SKM-1 treated with dmso at 0.1 percent for 144 hours (cell line): Measurements from ENCODE around the gene HGS.
A peak's percentile ranks its signal among the peaks of the same experiment; 100 is the strongest.
"Not testable (repeated sequence)": the region's sequence is repeated elsewhere in the genome, so short reads cannot be mapped to it uniquely, and the experiment has no call there.

Experiments used
- DNase-seq: peaks from one replicate; lab custom pipeline; 2025; ENCODE audit not compliant: unreplicated experiment; lab: John Stamatoyannopoulos, UW

The HGS gene

DNA sequence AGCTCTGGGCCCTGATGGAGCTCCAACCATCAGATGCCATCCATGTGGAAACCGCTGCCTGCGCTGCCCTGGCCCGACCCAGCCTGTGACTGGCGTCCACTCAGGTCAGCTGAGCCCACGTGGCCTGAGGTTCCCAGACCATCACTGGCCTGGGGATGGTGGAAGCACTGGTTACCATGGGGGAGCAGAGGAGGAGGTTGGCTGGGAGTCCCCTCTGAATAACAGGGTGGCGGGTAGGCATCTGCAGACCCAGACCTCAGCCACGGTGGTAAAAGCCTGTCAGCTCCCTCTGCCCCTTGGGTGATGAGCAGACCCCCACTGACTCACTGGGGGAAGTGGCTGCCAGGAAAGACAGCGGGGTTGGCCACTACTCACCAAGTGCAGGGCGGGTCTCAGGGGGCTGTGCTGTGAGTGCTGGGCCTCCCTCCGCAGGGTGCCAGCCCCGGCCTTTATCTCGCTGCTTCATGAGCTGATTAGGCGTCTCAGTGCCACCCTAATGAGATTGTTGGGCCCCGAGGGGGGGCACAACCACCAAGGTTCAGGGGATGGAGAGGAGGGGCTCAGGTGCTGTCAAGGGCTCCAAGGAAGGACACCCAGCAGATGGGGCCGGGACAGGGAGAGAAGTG is 27.6 kb upstream of the HGS start, which contains the start of gene PDE6G:
Gene PDE6G, minus strand, starts transcription at position 425 of the 626 bp plus-strand sequence. CDS start 3,237 bp downstream, outside the sequence.
- DNase-seq: no peak

DNA sequence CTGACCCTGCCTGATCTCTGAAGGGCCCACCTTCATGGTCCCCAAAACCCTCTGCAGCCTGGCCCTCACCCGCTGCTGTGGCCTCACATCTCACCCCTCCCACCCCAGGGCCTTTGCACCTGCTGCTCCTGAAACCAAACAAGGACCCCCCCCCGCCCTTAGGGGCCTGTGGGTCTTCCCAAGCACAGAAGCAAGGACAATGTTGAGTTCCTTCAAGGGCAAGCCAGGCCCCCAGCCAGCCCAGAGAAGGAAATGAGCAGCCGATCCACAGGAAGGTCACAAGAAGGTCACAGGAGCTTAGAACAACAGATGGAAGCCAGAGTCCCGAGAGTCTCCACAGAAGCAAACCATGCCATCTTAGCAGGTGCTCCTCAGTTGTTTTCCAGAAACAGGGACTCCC is 27.0 kb upstream of the HGS start:
- DNase-seq: peak; percentile 49

DNA sequence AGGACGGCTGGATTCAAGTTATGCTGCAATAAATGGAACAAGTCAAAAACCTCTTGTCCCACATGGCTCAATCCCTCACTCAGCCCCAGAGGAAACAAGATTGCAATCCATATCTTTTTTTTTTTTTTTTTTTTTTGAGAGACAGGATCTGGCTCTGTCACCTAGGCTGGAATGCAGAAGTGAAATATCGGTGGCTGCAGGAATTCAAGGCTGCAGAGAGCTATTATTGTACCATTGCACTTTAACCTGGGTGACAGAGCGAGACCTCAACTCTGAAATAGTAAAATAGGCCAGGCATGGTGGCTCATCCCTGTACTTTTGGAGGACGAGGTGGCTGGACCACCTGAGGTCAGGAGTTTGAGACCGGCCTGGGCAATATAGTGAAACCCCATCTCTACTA is 24.8 kb upstream of the HGS start:
- no peak for DNase-seq

DNA sequence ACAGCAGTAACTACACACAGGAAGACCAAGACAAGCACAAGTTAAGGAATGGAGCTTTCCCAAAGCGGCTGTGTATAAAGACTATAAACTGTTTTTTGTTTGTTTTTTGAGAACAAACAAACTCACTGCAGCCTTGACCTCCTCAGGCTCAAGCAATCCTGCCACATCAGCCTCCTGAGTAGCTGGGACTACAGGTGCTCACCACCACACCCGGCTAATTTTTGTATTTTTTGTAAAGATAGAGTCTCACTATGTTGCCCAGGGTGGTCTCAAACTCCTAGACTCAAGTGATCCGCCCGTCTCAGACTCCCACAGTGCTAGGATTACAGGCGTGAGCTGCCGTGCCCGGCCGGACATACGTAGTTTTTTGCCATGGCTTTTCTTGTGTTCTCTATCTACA is 23.4 kb upstream of the HGS start:
- DNase-seq: no peak

DNA sequence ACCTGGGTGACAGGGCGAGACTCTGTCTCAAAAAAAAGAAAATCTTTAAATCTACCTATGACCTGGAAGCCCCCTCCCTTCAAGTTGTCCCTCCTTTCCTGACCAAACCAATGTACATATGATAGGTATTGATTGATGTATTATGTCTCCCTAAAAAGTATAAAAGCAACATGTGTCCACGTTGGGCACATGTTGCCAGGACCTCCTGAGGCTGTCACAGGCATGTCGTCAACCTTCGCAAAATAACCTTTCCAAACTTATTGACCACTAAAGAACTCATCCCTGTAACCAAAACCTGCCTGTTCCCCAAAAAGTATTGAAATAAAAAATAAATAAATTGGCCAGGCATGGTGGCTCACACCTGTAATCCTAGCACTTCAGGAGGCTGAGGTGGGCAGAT is 21.8 kb upstream of the HGS start:
- no peak for DNase-seq

DNA sequence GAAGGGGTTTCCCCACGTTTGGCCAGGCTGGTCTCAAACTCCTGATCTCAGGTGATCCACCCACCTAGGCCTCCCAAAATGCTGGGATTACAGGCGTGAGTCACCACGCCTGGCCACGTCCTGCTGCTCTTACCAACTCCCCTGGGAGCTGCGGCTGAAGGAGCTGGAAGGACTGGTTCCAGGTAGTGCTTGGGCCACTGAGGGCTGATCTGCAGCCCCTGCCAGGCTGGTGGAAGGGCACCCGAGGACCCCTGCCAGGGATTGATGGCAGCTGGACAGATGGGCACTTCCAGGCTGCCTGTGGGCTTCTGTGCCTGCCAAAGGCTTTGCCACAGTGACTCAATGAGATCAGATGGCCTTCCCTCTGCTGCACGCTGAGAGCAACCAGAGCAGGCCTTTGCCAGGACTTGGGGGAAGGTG is 19.8 kb upstream of the HGS start:
- DNase-seq: no peak

DNA sequence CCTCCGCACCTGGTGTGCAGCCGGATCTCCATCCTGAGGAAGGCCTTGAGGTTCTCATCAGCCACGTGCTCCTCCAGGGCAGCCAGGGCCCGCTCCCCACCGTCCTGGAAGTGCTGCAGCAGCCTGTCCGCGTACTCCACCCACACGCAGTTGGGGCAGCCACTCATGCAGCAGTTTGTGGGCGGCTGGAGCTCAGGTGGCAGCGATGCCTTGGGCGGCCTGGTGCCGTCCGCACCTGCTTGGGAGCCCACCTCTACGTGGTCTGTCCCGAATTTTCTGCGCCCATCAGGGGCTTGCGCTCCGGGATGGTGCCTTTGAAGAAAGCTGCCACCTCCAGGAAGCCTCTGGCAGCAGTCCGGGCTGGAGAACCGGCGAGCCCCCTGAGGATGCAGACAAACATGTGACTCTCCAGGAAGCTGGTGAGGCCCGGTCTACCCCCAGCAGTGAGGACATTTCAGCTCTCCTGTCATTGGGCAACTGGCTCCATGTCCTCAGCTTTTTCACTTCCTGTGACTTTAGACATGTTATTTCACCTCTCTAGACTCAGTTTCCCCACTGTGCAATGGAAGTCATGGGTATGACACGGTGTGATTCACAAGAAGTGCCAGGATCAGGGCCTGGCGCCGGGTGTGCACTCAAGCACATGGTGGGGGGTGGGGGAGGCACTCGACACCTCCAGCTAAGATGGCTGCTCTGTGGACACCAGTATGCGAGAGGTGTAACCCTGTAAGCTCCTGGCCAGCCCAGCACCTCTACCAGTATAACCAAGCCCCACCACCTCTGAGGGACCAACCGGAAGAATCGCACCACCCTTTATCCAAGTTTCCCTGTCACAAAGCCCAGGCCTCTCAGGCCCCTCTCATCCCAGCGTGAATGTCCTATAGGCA is 18.4 kb upstream of the HGS start:
- no peak for DNase-seq

DNA sequence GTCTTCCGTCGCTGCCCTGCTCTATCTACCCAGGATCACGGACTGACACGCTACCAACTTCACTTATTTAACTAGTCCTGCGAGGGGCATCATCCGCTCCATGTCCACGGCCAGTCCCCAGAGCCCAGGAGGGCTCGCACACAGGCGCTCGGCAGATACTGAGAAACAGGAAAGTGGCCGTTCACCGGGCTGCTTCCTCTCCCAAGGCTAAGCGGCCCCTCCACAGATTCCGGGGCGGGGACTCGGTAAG is 17.8 kb upstream of the HGS start:
- DNase-seq: no peak

DNA sequence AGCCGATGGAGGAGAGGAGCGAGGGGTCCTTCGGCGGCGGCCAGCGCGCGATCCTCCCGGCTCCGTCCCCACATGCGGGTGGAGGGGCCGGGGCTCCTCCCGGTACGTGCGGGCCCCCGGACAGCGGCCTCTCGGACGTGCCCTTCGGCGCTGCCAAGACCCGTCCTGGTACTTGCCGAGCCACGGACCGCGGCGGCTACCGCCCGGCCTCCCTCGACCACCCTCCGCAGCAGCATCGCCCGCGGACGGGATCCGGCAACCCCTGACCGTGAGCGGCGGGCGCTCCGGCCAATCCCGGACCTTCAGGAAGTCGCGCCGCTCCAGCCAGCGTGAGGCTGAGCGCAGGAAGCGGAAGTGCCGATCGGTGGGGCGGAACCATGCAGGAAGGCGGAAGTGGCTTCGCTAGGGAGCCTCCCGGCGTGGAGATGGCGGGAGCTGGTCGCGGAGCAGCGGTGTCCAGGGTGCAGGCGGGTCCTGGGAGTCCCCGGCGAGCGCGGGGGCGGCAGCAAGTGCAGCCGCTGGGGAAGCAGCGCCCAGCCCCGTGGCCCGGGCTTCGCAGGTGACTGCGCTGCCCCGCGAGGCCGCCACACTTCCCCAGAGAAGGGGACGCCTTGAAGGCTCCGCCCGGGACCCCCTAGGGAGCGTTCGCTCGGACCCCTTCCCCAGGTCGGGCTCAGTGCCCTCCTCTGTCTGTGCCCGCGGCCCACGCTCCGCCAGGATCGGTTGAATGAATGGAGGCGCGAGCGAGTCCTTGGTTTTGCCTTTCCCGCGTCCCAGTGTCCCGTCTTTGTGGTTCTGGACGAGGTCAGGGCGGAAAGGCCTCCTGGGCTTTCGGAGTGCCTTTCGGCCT is 17.2 kb upstream of the HGS start, which contains the start of the genes CCDC137 and OXLD1:
Gene CCDC137, plus strand, starts transcription at position 396 of the 850 bp plus-strand sequence. Its CDS starts 30 bp downstream, at position 426.
Gene OXLD1, minus strand, starts transcription at position 264 of the 850 bp plus-strand sequence. Its CDS starts 28 bp downstream, at position 236.
- peak; percentile 91 for DNase-seq

DNA sequence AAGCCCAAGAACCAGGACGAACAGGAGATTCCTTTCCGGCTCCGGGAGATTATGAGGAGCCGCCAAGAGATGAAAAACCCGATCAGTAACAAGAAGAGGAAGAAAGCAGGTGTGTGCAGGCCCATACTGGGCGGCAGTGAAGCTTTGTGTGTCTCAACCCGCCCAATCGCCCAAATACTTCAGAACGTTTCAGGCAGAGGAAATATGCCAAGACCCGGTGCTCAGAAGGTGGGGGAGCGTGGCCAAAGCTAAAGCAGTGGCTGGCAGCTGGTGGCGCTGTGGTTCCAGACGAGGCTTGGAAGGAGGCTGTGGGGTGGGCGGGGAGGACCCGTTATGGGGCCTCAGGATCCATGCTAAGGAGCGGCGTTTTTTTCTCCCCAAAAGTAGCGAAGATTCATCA is 16.1 kb upstream of the HGS start:
- peak; percentile 16 for DNase-seq

DNA sequence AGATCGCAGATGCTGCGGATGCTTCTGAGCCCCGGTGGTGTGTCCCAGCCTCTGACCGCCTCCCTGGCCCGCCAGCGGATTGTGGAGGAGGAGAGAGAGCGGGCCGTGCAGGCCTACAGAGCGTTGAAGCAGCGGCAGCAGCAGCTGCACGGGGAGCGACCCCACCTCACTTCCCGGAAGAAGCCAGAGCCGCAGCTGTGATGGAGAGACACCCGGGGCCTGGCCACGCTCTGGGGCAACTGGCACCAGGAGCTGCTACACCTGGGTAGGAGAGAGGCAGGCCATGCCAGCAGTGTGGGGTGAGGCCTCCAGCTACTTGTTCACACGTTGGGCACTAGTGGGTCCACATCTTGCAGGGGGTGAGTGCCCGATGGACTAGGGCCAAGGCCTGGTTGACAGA is 11.3 kb upstream of the HGS start:
- DNase-seq: no peak

DNA sequence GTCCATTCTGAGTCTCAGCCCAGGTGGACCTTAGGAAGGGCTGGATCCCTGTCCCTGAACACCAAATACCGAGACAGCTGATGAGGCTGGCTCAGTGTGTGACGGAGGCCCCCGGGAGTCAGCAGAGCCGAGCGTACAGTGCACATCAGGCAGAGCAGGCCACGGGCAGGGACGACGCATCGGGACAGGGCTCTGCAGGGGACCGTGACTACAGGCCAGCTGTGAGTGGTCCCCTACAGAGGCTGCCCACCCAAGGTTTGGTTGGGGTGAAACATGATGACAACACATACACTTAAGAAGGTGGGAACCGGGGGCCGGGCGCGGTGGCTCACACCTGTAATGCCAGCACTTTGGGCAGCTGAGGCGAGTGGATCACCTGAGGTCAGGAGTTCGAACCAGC is 10.9 kb upstream of the HGS start:
- DNase-seq: no peak

DNA sequence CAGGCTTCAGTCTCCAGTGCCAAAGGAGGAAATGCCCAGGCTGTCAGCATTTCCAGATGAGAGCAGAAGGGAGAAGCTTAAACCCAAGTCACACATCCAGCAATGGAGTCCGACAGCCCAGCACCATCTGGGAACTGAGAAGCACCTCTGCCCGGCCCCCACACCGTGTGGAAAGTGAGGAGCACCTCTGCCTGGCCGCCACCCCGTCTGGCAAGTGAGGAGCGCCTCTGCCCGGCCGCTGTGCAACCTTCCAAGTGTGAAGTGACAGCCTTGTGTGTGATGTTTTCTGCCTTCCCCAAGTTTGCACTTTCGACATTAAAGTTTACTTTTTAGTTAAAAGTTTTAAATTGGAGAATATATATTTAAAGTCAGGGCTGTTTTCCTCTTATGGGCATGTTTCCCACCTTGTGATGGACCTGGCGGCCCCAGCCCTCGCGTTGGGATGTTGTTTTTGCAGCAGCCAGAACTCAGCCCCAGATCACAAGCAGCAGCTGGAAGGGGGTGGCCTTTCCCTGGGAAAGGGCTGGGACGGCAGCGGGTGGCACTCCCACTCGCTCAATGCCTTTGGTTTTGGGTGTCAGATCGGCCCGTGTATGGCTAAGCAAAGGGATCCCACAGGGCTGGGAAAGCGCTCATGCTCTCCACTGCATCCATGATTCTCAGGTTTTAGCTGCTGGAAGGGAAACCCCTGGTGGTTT is 10.1 kb upstream of the HGS start:
- DNase-seq: no peak

DNA sequence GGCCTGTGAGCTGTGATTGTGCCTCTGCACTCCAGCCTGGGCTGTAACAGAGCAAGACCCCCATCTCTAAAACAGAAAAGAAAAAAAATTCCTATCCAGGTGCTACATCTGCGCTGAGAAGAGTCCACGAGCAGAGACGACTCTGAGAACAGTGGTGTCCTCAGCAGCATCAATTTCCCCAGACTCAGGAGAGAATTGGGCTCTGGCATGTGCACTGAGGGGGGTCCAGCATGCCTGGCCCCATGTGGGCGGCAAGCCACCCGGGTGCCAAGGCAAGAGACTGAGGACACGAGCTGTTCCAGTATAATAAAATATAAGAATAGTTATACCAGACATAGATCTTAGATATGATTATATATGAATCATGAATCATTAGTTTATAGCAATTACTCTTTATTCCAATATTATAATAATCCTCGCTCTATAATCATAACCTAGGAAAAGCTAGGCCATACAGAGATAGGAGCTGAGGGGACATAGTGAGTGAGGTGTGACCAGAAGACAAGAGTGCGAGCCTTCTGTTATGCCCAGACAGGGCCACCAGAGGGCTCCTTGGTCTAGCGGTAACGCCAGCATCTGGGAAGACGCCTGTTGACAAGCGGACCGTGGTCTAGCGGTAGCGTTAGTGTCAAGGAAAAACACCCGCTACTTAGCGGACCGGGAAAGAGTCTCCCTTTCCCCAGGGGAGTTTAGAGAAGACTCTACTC is 8.1 kb upstream of the HGS start:
- not testable (repeated sequence) for DNase-seq

DNA sequence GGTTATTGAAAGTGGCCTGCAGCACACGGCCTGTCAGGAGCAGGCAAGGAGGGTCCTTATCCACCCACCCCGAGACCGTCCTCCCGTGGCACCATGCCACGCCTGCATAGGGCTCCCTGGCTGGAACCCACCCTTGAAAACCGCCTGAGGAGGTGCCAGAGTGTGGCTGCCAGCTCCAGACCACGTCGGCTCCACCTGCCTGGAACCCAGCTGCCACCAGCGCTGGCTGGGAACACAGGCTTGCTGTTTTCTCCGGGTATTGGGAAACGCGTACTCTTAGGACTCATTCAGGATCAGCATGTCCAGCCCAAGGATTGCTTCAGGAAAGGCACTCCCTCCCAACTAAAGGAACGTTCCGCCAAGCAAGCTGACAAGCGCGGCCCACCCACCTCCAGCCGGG is 6.9 kb upstream of the HGS start:
- DNase-seq: no peak

DNA sequence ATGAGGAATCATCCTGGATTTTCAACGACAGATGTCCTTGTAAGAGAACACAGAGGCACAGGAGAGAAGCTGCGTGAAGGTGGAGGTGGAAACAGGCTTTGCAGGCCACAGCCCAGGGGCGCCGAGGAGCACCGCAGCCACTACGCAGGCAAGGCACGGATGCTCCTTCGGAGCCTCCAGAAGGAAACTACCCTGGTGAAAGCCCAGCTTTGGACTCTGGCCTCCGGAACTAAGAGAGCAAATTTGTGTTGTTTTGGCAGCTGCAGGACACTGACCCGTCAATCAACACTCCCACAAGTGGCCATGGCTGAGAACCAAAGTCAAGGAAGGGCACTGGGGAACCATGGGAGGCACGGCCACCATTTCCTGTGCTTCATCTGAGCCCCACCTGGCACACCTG is 3.7 kb upstream of the HGS start:
- DNase-seq: no peak

DNA sequence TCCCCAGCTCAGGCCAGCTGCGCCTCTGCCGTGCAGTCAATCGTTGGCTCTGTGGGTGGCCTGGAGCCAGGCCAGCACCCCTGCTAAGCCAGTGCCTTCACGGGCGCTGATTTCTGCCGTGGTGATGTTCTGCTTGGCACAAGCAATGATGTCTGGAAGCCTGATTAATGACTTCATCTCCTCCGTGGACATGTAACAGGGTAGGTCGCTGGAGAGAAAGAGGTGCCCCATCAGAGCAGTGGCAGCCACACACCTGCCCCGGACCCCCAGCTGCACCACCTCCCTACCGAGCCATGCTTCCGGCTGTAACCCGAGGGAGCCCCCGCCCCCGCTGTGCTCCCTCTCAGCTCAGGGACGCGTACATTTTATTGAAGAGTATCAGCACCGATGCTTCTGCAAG is 2.1 kb upstream of the HGS start:
- no peak for DNase-seq

DNA sequence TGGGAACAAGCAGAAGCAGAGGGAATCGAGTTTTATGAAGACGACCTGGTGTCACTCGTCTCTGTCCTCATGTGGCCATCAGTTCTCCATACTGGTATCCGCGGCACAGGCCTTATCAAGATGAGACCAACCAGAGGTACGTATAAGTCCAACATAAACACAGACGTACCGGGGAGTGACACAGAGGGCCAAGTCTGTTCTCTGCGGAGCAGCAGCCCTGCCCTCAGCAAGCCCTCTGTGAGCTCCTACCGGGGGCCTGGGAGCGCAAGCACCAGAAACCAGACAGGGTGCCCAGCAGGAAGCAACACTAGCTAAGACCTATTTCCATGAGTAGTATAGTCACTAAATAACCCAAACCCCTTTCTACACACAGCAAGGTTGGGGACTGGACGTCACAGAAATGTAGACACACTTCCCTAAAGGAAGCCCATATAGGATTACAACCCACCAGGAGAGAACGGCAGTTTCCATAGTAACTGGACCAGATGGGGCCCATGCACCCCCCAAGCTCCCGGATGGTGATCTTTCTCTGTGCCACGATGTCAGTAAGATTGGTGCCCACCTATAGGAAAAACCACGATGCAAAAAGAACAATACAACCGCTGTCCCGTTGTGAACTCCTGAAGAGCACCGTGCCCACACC is 1.1 kb upstream of the HGS start:
- DNase-seq: no peak

DNA sequence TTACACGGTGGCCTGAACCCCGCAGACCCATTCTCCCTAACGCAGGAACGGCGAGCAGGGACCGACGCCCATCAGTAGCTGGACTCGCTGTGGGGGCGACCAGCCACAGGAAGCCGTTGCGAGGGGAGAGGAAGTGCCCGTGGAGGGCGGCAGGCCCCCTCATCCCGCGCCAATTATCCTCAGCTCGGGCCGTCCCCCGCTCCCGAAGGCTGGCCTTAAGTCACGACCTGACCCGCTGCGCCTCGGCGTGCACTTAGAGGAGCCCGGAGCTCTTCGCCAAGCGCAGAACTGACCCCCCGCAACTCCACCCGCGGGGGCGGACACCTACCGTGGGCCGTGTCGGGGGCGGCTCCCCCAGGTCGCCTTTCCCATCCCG is 615 bp upstream of the HGS start:
- no peak for DNase-seq

DNA sequence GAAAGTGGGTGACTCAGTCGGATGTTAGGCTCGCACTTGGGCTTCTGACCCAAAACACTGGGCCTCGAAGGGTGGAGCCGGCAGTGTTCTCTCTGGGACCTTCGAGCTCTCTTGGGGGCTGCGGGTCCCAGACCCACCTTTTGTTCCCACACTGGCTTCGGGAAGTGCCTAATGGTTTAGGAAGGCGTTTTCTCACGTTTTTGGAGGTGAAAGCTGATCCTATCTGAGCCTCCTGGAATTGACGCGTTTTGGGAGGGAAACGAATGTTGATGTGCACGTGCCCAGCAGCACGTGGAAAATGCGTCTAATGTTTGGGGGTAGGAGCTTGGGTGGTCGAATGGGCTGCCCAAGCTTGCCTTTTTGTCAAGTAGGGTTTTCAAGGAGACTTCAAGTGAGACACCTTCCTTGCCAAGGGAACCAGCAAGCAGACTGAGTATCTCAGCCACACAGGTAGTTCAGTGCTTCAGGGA is 666 bp downstream of the HGS start:
- DNase-seq: no peak
